Ramos (cell line): ENCODE results near the gene GNAI3.
"Not testable (repeated sequence)": the region's sequence is repeated elsewhere in the genome, so short reads cannot be mapped to it uniquely, and the experiment has no call there.

ENCODE experiments used
- in situ Hi-C: fragments of 300-500 bp; cut with MboI; formaldehyde crosslinking; loops from one replicate; pipeline ENCODE4 v1.14.3; 2022; ENCODE audit warnings: low sequenced_read_pairs; ENCODE audit not compliant: unreplicated experiment

GNAI3 gene

DNA sequence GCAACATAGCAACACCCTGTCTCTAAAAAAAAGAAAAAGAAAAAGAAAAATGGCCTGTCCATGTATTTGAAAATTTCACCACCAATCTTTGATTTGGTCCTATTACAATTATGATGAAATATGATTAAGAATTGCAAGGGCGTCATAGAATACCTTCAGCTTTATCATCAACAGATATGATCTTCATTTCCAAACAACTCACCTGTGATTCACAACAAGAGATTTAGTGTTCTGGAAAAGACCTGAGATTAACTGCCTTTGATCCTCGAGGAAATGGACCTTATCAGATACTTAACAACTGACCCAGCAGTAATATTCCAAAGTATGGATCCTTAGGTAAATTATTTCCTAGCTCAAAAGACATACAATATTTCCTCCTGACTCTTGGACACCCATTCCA, 104.0 kb downstream of the GNAI3 start:
- in situ Hi-C loops, result no loop called here

GRCh38 chr1:109653306-109653705, 104.9 kb downstream of the GNAI3 start:
- in situ Hi-C loops, result no loop called here

DNA sequence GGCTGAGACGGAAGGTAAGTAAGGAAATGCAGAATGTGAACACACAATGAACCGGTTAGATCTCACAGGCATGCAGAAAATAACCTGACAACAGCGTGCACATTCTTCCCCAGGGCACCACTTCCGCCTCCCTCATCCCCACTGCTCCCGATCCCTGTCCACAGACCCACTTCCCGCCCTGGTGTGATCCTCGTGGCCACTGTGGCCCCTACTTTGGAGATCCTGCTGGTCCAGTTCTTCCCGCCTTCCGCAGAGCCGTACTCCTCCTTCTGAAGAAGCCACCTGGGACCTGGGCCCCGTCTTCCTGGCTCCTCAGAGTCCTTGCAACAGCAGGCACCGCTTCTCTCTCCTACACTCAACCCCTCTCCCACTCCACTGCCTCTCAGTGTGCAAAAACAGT, 106.1 kb downstream of the GNAI3 start:
- in situ Hi-C loops, result no loop called here

DNA sequence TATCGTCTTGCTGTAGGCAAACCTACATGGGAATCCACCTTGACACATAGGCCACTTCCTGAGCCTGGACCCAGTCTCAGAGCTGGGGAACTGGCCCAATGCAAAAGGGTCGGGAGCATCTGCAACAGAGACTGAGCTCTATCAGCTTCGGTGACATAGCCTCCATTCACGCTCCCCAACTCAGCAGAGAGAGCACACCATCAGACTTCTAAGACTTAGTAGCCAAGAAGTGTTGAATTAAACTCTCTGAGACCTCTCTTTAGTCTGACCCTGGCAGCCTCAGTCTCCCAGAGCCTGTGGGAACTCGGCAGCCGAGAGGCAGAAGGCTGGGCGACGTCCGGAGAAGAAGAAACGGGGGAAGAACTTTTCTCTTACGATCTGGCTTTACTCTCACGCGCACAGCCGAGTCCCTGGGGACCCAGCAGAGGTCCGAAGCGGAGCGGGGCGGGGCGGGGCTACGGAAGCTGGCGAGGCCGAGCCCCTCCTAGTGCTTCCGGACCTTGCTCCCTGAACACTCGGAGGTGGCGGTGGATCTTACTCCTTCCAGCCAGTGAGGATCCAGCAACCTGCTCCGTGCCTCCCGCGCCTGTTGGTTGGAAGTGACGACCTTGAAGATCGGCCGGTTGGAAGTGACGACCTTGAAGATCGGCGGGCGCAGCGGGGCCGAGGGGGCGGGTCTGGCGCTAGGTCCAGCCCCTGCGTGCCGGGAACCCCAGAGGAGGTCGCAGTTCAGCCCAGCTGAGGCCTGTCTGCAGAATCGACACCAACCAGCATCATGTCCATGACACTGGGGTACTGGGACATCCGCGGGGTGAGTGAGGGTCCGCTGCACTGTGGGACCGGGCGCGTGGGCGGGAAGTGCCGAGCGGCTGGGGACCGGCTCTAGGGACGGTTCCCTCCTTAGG, 107.5 kb downstream of the GNAI3 start, which contains the start of gene GSTM4:
TSS of gene GSTM4 (plus strand) at position 485 of the 905 bp plus-strand sequence. CDS start at position 776, 291 bp downstream.
- in situ Hi-C loops, result no loop called here

DNA sequence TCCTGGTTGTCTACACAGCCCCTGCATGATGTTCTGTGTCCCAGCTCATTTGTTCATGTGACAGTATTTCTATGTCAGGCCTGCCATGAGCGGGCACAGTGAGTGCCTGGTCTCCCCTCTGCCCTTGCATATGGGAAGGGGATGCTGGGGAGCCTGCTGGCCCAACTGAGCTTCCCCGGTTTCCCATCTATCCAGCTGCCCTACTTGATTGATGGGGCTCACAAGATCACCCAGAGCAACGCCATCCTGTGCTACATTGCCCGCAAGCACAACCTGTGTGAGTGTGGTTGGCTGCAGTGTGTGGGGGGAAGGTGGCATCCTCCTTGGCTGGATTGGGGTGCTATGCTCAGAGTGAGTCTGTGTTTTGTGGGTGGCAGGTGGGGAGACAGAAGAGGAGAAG, 109.0 kb downstream of the GNAI3 start:
- in situ Hi-C loops, result no loop called here

- in situ Hi-C loops, result no loop called here
Observed at GRCh38 chr1:109657970-109658369, 109.6 kb downstream of the GNAI3 start.

GRCh38 chr1:109658533-109659042, 110.2 kb downstream of the GNAI3 start:
- in situ Hi-C loops, result no loop called here

- in situ Hi-C loops, result no loop called here
Observed at GRCh38 chr1:109659145-109659544, 110.7 kb downstream of the GNAI3 start.

- in situ Hi-C loops, result no loop called here
Observed at GRCh38 chr1:109659997-109660690, 111.7 kb downstream of the GNAI3 start.

GRCh38 chr1:109660691-109661026, 112.2 kb downstream of the GNAI3 start:
- in situ Hi-C loops, result not testable (repeated sequence)

DNA sequence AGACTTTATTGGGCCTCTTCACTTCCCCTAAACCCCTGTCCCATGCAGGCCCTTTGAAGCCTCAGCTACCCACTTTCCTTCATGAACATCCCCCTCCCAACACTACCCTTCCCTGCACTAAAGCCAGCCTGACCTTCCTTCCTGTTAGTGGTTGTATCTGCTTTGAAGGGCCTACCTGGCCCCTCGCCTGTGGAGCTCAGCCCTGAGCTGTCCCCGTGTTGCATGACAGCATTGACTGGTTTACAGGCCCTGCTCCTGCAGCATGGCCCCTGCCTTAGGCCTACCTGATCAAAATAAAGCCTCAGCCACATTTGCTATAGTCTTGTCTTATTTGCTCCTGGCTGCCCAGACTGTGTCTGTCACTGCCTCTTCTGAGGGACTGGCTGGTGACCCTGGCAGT, 113.0 kb downstream of the GNAI3 start:
- in situ Hi-C loops, result no loop called here

DNA sequence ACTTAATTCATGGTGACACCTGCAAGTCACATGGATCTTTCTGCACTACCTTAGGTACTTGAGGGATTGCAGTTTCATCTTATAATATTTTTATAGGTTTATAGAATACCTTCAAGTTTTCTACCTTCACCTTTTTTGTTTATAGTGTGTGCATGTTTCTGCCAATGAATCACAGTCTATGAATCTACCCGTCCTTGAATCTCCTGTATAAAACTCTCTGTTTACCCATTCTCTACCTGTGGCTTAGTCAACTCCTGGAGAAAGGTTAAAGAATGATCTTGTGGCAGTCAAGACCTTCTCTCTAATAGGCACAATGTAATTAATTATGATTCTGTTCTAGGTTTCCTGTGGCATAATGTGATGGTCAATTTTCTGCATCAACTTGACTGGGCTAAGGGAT, 116.3 kb downstream of the GNAI3 start:
- in situ Hi-C loops, result no loop called here

- in situ Hi-C loops, result no loop called here
Observed at GRCh38 chr1:109667452-109668122, 119.2 kb downstream of the GNAI3 start, which contains the start of gene GSTM2. Gene GSTM2 (plus strand): TSS chr1:109668057. CDS start chr1:109668116, 59 bp downstream.
